ENCODE data around the gene TNIK.
"Not testable (repeated sequence)": the region's sequence is repeated elsewhere in the genome, so short reads cannot be mapped to it uniquely, and the experiment has no call there.

The TNIK gene

DNA sequence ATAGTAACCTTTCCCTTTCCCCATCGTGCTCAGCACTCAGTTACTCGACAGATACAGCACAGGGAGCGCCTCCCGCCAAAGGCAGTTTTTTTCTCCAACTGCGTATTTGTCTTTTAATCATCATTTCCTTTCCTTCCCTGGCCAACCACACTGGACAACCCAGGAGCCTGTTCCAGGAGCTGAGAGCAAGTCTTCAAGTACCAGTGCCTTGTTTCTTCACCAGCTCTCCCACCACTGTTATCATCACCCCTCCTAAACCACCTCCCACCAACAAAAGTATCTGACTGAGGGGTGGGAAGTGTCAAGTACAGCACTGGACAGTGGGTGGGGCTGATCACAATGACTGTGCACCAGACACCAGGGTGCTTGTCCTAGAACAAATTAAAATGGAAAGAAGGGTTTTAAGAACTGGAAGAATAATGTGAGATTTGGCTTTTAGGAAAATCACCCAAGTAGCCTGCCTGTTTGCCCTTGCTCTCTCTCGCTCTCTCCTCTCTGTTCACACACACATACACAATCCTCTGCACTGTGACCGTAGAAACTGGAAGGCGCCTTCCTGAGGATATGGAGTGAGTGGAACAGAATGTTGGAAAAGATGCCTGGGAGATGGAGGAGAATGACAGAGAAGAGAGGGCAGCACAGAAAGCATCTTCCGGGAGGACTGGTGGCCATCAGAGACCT is 126.3 kb downstream of the TNIK start:
- DNase-seq: no peak

GRCh38 chr3:171330938-171331337 is 129.3 kb downstream of the TNIK start:
- no peak for DNase-seq

GRCh38 chr3:171329746-171330145 is 130.5 kb downstream of the TNIK start:
- no peak for DNase-seq

GRCh38 chr3:171328419-171329082 is 131.7 kb downstream of the TNIK start:
- DNase-seq: peak; percentile 63

- no peak for DNase-seq
These were observed 132.6 kb downstream of the TNIK start for GRCh38 chr3:171327441-171328174.

GRCh38 chr3:171326717-171327440 is 133.3 kb downstream of the TNIK start:
- DNase-seq: no peak

DNA sequence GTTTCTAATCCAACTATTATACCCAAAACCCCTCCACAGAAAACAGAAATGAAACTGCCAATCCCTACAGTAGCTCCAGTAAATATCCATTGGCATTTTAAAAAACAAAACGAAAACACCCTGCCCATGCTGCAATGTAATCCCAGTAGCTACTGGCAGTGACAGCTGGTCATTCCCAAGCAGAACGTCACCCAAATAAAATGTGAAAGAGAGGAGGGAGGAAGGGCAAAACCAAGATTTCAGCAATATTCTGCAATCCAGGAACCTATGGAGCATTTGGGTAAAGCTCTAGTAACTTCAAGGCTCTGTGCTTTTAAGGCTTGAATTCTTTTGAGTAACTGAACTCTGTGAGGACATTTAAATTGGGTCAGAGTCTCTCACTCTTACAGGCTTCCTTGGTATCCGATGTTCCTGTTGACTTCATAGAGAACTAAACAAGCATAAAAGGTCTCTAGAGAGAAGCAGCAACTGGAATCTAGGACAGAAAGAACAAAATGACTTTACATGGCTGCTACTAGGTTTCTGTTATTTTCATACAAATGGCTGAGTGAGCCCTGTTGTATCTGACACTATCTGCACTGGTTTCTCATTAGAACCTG is 136.2 kb downstream of the TNIK start:
- DNase-seq: no peak

DNA sequence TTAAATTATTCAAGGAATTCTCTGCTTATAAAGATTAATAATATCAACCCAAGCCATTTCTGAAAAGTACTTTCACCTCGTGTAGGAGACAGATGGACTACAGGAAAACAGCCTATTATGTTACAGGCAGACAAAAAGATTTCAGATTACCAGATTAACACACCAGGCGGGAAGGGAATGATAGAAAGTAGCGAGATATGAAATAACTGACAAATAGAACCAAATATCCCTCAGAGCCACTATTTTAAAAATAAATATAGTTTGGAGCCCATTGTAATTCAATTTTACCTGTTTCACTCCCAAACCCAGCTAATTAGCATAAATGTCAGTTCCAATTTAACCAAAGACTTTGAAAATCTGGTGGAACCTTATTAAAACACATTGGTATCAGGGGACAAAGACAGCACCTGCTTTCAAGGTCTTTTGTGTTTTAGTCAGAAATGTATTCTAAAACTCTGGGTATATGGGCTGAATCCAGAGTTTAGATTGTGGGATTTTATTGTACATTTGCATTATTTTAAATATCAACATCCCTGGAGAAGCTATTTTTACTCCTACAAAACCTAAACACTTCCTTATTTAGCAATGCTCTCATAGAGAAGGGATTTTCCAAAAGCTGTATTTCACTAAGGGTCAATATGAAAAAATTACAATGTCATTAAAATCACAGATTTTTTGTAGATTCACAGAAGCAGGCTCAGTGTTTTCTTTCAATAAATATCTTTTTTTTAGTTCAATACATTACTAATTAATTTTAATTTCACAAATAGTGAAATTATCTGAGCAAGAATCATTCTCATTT is 138.4 kb downstream of the TNIK start:
- no peak for DNase-seq

- no peak for DNase-seq
These were observed 139.3 kb downstream of the TNIK start for GRCh38 chr3:171320750-171321558.

DNA sequence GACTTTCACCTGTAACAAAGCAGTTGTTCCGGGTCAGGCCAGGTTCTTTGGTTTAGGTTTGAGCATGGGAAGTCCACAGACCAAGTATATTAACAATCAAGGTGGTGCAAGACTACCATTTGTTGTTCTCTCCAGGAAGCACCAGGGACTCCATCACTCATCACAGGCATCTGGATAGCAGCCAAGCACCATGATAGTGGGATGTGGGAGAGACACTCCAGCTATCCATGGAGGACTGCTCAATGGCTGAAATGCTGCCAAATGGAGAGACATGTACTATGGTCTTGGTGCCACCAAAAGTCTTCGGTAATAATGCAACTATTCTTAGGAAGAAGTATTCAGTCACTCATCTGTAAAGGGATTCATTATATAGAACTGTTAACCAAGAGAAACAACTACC is 143.0 kb downstream of the TNIK start:
- no peak for DNase-seq

GRCh38 chr3:171315919-171316318 is 144.3 kb downstream of the TNIK start:
- DNase-seq: no peak

DNA sequence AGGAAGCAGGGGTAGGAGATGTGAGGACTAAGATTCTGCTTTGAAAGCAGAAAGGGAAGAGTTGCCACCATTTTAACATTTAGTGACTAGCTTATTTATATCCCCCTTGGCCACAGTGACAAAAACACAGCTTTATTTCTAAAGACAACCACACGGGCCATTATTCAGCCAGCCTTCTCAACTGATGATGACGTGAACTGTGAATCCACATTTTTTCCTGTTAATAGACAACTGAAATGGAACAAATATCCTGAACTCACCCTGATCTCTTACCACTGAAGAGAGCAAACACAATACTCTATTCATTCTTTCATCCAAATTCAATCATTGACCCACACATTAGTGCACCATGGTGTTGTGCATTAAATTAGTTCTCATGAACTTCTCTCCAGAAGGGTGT is 145.1 kb downstream of the TNIK start:
- no peak for DNase-seq

DNA sequence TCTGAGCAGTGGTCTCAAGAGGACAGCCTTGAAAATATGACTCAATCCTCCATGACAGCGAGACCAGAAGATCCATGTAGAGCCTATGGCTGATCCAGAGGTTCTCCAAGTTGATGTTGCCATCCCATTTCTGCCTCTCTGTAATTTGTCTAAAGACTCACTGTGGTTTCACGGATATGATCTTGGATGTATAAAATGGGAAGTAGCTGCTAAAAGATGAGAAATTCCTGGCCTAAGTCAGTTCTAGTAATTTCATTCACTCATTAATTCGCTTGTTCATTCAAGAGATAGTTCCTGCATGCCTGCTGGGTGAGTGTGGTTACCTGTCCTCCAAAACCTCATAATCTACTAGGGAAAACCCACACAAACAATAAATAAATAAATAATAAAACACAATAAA is 145.9 kb downstream of the TNIK start:
- no peak for DNase-seq

DNA sequence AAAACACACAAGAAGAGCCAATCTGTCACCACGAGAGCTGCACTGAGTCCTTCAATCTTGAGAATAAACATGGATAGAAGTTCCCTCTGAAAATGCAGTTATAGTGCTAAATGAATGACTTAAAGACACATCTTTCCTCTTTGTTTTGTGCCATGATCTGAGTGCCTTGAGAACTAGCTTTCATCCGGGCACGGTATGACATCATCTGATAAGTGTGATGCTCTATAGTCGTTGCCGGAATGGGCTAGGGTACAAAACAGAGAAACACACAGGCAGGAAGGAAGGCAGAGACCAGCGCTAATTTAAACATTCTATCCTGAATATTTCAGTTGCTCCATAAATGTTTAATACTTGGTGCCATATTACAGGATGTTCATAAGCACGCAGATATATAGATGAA is 146.5 kb downstream of the TNIK start:
- no peak for DNase-seq

DNA sequence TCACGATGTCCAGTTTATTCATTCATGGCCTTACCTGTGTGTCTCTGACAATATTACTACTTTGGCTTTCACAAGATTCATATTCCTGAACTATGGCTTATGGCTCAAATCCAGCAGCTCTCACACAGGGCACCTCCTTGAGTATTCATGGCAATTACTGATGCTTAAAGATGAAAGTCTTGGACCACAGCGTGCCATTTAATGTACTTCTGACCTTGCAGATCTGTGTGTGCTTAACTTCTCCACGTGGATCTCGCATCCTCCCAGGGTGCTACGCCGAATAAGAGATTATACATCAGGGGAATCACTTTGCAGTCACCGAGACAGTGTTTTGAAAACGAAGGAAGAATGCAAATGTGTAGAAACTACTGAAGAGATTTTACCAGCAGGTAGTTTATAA is 147.5 kb downstream of the TNIK start:
- no peak for DNase-seq

- DNase-seq: no peak
These were observed 148.4 kb downstream of the TNIK start for GRCh38 chr3:171311784-171312183.

GRCh38 chr3:171309906-171310359 is 150.3 kb downstream of the TNIK start:
- DNase-seq: no peak

DNA sequence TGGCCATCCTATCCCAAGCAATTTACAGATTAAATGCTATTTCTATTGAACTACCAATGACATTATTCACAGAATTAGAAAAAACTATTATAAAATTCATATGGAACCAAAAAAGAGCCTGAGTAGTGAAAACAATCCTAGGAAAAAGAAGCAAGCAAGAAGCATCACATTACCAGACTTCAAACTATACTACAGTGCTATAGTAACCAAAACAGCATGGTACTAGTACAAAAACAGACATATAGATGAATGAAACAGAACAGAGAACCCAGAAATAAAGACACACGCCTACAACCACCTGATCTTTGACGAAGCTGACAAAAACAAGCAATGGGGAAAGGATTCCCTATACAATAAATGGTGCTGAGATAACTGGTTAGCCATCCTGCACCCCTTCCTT is 152.2 kb downstream of the TNIK start:
- DNase-seq: no peak

GRCh38 chr3:171307046-171307585 is 153.1 kb downstream of the TNIK start:
- no peak for DNase-seq

GRCh38 chr3:171306631-171307030 is 153.6 kb downstream of the TNIK start:
- no peak for DNase-seq

GRCh38 chr3:171305823-171306222 is 154.4 kb downstream of the TNIK start:
- DNase-seq: not testable (repeated sequence)

Measured in CD4-positive, alpha-beta T cell treated with Interleukin-12 subunit alpha and Interleukin-12 subunit beta, for 1 hour (primary cell).